Liver (tissue), 9 donors: ENCODE data around the gene METTL13. TPM values are rescaled to one million over a fixed set of nuclear protein-coding genes. Genes with fewer than 3 reads are reported as not detected.

Experiments
- DNase-seq: peaks from one replicate; pipeline ENCODE4 v3.0.0-alpha.2; 2017; ENCODE audit warnings: low spot score
- H3K27ac ChIP-seq, 2 donors: one replicate each; pipeline ENCODE4 v1.7.0; 2013; ENCODE audit warnings: inconsistent platforms in 2 of 2, low read length in 2 of 2, control low read depth in 1 of 2, low read depth in 1 of 2, mild to moderate bottlenecking in 1 of 2
- H3K27me3 ChIP-seq, 4 donors: one replicate each; pipeline versions ENCODE4 v1.6.1 to v1.7.0; 2013; ENCODE audit warnings: low read length in 3 of 4, inconsistent platforms in 1 of 4, mild to moderate bottlenecking in 1 of 4, moderate library complexity in 1 of 4; ENCODE audit not compliant: control insufficient read depth in 4 of 4, insufficient read depth in 4 of 4
- H3K36me3 ChIP-seq, 4 donors: one replicate each; pipeline versions ENCODE4 v1.6.1 to v1.7.0; 2013; ENCODE audit warnings: low read length in 3 of 4, mild to moderate bottlenecking in 3 of 4, low read depth in 1 of 4, moderate library complexity in 1 of 4; ENCODE audit not compliant: control insufficient read depth in 4 of 4, insufficient read depth in 3 of 4
- H3K4me1 ChIP-seq, 4 donors: one replicate each; pipeline versions ENCODE4 v1.6.1 to v1.7.0; 2013; ENCODE audit warnings: low read length in 3 of 4, mild to moderate bottlenecking in 3 of 4, moderate library complexity in 1 of 4; ENCODE audit not compliant: control insufficient read depth in 4 of 4, insufficient read depth in 4 of 4
- H3K4me3 ChIP-seq, 3 donors: one replicate each; pipeline versions ENCODE4 v1.6.1 to v1.7.0; 2013; ENCODE audit warnings: low read length in 3 of 3, control low read depth in 1 of 3, low read depth in 1 of 3, mild to moderate bottlenecking in 1 of 3
- H3K9ac ChIP-seq, 2 donors: one replicate each; pipeline ENCODE4 v1.7.0; 2013; ENCODE audit warnings: low read length in 2 of 2, mild to moderate bottlenecking in 2 of 2, moderate library complexity in 2 of 2, control low read depth in 1 of 2, low read depth in 1 of 2
- H3K9me3 ChIP-seq, 4 donors: one replicate each; pipeline versions ENCODE4 v1.6.1 to v1.7.0; 2013; ENCODE audit warnings: low read length in 3 of 4; ENCODE audit not compliant: control insufficient read depth in 4 of 4
- EGR1 ChIP-seq, 2 donors: IDR thresholded peaks; 2 replicates each; pipeline ENCODE4 v1.6.1; 2016 to 2018; ENCODE audit warnings: antibody characterized with exemption in 2 of 2, low read depth in 2 of 2
- FOXA2 ChIP-seq: IDR thresholded peaks from 2 replicates; pipeline ENCODE4 v1.6.1; 2016; ENCODE audit warnings: antibody characterized with exemption
- HNF4G ChIP-seq: IDR thresholded peaks from 2 replicates; pipeline ENCODE4 v1.6.1; 2016; ENCODE audit warnings: antibody characterized with exemption
- JUND ChIP-seq, 2 donors: IDR thresholded peaks; 2 replicates each; pipeline ENCODE4 v1.6.1; 2016; ENCODE audit warnings: antibody characterized with exemption in 2 of 2
- NR2F2 ChIP-seq: IDR thresholded peaks from 2 replicates; pipeline ENCODE4 v1.6.1; 2016; ENCODE audit warnings: antibody characterized with exemption
- RXRA ChIP-seq, 2 donors: IDR thresholded peaks; 2 replicates each; pipeline ENCODE4 v1.6.1; 2017 to 2018; ENCODE audit warnings: antibody characterized with exemption in 2 of 2, mild to moderate bottlenecking in 1 of 2
- YY1 ChIP-seq: IDR thresholded peaks from 2 replicates; pipeline ENCODE4 v1.6.1; 2016; ENCODE audit warnings: antibody characterized with exemption, mild to moderate bottlenecking
- WGBS: extraction: QIAGEN DNeasy Blood & Tissue Kit; methylation state at CpG from one replicate; pipeline ENCODE4 v1.1.7; 2013; 5-methylcytosine and 5-hydroxymethylcytosine counted together
- polyA plus RNA-seq, 2 donors: library from polyadenylated mRNA; stranded (reverse) in 1 of 2; unstranded in 1 of 2; fragments of 200-250 nt in 1 of 2; fragments of >200 nt in 1 of 2; fragmentation: Nextera tagmentation in 1 of 2; extraction: Ambion mirVana in 1 of 2; gene quantifications; one replicate each; pipeline versions ENCODE4 v1.2.1 to v1.2.3, GENCODE V29; 2013 to 2015
- total RNA-seq, 2 donors: library from RNA; depleted of rRNA; stranded (reverse); fragments of >200 nt; gene quantifications; one replicate each; pipeline ENCODE4 v1.2.3, GENCODE V29; 2014
- TF ChIP-seq, protein P1 (sequence below): IDR thresholded peaks from 2 replicates; pipeline ENCODE4 v1.6.1; 2016; ENCODE audit warnings: antibody characterized with exemption
- TF ChIP-seq, protein P2 (sequence below): IDR thresholded peaks from 2 replicates; pipeline ENCODE4 v1.6.1; 2016; ENCODE audit warnings: antibody characterized with exemption, mild to moderate bottlenecking
- donor health status: healthy.
- donor health status: healthy.
- donor health status: healthy.
- donor health status: healthy.
- donor health status: healthy.

METTL13 gene
- total and polyA plus RNA-seq, 4 donors: 10.5 to 16.1 (median 13.4) TPM

DNA sequence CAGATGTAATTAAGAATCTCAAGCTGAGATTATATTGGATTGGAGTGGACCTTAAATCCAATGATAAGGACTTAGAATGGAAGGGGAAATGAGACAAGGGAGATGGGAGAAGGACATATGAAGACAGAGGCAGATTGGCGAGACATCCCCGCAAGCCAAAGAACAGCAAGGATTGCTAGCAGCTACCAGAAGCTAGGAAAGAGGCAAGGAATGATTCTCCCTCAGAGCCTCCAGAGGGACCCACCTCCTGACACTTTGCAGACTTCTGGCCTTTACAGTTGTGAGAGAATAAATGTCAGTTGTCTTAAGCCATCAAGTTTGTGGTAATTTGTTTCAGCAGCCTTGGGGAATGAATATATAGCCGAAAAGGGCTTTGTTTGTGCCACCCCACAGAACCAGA lies 20.7 kb downstream of the METTL13 start:
- Histone ChIP-seq H3K9me3 (no peaks in the 10 kb centered on the region), H3K9ac (no peak overlapping the region), H3K36me3 (peaks cover 0 to 7% (median 4%) of the 10 kb centered on the region in 4 donors), H3K27ac (no peak overlapping the region), H3K27me3 (no peaks in the 10 kb centered on the region), H3K4me1 (no peaks in the 10 kb centered on the region), H3K4me3 (no peak overlapping the region)
- DNase-seq: no peak
- TF ChIP-seq, protein P1, sequence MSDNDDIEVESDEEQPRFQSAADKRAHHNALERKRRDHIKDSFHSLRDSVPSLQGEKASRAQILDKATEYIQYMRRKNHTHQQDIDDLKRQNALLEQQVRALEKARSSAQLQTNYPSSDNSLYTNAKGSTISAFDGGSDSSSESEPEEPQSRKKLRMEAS: no peak
- TF ChIP-seq, protein P2, sequence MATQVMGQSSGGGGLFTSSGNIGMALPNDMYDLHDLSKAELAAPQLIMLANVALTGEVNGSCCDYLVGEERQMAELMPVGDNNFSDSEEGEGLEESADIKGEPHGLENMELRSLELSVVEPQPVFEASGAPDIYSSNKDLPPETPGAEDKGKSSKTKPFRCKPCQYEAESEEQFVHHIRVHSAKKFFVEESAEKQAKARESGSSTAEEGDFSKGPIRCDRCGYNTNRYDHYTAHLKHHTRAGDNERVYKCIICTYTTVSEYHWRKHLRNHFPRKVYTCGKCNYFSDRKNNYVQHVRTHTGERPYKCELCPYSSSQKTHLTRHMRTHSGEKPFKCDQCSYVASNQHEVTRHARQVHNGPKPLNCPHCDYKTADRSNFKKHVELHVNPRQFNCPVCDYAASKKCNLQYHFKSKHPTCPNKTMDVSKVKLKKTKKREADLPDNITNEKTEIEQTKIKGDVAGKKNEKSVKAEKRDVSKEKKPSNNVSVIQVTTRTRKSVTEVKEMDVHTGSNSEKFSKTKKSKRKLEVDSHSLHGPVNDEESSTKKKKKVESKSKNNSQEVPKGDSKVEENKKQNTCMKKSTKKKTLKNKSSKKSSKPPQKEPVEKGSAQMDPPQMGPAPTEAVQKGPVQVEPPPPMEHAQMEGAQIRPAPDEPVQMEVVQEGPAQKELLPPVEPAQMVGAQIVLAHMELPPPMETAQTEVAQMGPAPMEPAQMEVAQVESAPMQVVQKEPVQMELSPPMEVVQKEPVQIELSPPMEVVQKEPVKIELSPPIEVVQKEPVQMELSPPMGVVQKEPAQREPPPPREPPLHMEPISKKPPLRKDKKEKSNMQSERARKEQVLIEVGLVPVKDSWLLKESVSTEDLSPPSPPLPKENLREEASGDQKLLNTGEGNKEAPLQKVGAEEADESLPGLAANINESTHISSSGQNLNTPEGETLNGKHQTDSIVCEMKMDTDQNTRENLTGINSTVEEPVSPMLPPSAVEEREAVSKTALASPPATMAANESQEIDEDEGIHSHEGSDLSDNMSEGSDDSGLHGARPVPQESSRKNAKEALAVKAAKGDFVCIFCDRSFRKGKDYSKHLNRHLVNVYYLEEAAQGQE: no peak
- 96% methylated on average over 3 of the region's 3 CpGs for WGBS

DNA sequence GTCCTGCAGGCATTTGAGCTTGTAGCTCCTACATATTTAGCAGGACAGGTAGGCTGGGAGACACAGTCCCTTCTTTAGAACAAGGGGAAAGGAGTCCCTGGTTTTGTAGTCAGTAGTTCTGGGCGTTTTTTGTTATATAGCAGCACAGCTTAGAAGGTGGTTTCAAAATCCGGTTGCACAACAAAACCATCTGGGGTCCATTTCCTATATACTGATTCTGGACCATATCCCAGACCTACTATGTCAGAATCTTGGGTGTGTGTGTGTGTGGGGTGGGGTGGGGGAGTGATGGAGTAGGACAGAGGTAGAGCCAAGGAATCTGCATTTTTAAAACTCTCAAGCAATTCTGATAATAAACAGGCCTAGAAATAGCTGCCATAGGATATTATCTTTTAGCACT lies 21.6 kb downstream of the METTL13 start:
- DNase-seq: no peak
- no peak overlapping the region for H3K9ac ChIP-seq
- H3K4me3 ChIP-seq: no peak overlapping the region
- H3K27me3 ChIP-seq: no peaks in the 10 kb centered on the region
- peaks cover 0 to 1% (median 0%) of the 10 kb centered on the region in 4 donors for H3K4me1 ChIP-seq
- TF ChIP-seq HNF4G: no peak
- TF ChIP-seq YY1: no peak
- TF ChIP-seq FOXA2: no peak
- no peak for TF ChIP-seq NR2F2
- TF ChIP-seq, protein P2: no peak
- no peaks in the 10 kb centered on the region for H3K9me3 ChIP-seq
- H3K36me3 ChIP-seq: peaks cover 0 to under 1% (median under 1%) of the 10 kb centered on the region in 4 donors
- H3K27ac ChIP-seq: no peak overlapping the region
- WGBS: 74% methylated on average over 2 of the region's 2 CpGs

DNA sequence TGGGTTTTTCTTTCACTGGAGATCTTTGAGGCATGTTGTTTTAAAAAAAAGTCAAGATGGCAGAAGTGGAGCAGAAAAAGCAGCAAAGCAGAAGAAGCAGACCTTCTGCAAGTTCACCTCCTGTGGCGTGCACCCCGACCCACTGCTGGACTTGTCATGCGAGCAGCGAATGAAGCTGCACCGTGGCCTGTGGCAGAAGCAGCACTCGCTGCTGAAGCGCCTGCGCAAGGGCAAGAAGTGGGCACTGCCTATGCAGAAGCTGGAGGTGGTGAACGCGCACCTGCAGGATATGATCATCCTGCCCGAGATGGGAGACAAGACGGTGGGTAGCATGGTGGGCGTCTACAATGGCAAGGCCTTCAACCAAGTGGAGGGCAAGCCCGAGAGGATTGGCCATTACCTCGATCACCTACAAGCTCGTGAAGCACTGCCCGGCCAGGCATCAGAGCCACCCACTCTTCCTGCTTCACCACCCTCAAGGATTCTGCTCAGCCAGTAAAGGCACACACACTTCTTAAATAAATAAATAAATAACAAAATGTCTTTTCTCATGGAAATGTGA lies 22.1 kb downstream of the METTL13 start:
- DNase-seq: no peak
- peaks cover 0 to 1% (median 0%) of the 10 kb centered on the region in 4 donors for H3K4me1 ChIP-seq
- WGBS: 98% methylated on average over 17 of the region's 17 CpGs
- H3K9ac ChIP-seq: no peak overlapping the region
- no peaks in the 10 kb centered on the region for H3K9me3 ChIP-seq
- no peaks in the 10 kb centered on the region for H3K27me3 ChIP-seq
- H3K27ac ChIP-seq: no peak overlapping the region
- no peak overlapping the region for H3K4me3 ChIP-seq
- H3K36me3 ChIP-seq: no peaks in the 10 kb centered on the region
- TF ChIP-seq RXRA (IDR thresholded peaks at IDR 0.05): no peak
- TF ChIP-seq JUND (IDR thresholded peaks at IDR 0.05): no peak
- TF ChIP-seq EGR1 (IDR thresholded peaks at IDR 0.05; ENCODE audit: low read depth in 2 of 2): no peak
- no peak for TF ChIP-seq NR2F2
